ENCODE data around the gene IRAK4. TPM values are rescaled to one million over a fixed set of nuclear protein-coding genes. Genes with fewer than 3 reads are reported as not detected.

IRAK4 gene
- total RNA-seq, 1 donor from 2014 or later = 18.4 TPM

DNA sequence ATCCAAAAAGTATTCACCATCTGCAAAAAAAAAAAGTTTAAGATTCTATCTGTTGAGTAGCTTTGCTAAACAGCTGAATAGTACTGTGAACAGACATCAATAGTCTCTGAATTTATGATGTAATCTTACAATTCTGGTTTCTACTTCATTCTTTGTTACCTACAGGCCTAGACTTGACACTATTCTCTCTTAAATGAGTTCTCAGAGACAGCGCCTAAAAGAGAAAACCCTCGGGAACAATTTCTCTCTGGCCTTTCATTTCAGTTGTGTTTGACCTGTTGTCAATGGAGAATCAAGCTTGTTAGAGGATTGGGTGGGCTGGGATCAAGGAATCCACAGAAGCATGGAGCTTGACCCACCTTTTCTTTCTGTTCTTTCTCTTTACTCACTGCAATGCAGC, 53.3 kb downstream of the IRAK4 start:
- Histone ChIP-seq H3K36me3 (no peaks in the 10 kb centered on the region), H3K27ac (no peak overlapping the region), H3K27me3 (peaks cover 5% of the 10 kb centered on the region), H3K9me3 (no peaks in the 10 kb centered on the region), H3K4me3 (no peak overlapping the region), H3K4me1 (peaks cover under 1% of the 10 kb centered on the region)
- no peak for DNase-seq
- no peak for ATAC-seq
- TF ChIP-seq, protein P1, sequence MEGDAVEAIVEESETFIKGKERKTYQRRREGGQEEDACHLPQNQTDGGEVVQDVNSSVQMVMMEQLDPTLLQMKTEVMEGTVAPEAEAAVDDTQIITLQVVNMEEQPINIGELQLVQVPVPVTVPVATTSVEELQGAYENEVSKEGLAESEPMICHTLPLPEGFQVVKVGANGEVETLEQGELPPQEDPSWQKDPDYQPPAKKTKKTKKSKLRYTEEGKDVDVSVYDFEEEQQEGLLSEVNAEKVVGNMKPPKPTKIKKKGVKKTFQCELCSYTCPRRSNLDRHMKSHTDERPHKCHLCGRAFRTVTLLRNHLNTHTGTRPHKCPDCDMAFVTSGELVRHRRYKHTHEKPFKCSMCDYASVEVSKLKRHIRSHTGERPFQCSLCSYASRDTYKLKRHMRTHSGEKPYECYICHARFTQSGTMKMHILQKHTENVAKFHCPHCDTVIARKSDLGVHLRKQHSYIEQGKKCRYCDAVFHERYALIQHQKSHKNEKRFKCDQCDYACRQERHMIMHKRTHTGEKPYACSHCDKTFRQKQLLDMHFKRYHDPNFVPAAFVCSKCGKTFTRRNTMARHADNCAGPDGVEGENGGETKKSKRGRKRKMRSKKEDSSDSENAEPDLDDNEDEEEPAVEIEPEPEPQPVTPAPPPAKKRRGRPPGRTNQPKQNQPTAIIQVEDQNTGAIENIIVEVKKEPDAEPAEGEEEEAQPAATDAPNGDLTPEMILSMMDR (IDR thresholded peaks at IDR 0.05) = no peak
- intact Hi-C loops (cut with DNase I) = no loop called here

DNA sequence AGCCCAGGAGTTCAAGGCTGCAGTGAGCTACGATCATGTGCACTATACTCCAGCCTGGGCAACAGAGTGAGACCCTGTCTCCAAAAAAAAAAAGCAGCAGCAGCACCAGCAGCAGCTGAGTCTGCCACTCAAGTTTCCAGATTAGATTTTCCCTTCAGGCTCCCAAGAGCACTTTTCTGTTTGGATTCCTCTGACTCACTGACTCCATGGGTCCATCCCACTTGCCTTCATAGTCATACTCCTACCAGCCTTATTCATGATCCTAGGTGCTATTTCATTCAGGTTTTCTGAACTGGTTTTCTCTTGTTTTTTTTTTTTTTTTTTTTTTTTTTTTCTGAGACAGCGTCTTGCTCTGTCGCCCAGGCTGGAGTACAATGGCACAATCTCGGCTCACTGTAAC, 54.2 kb downstream of the IRAK4 start:
- Histone ChIP-seq H3K4me1 (no peaks in the 10 kb centered on the region), H3K4me3 (no peak overlapping the region), H3K9me3 (no peaks in the 10 kb centered on the region), H3K27ac (no peak overlapping the region), H3K27me3 (peaks cover 5% of the 10 kb centered on the region), H3K36me3 (no peaks in the 10 kb centered on the region)
- DNase-seq (no peak), ATAC-seq (no peak)
- intact Hi-C loops (cut with DNase I) = no loop called here
- TF ChIP-seq, protein P1 (IDR thresholded peaks at IDR 0.05) = no peak

DNA sequence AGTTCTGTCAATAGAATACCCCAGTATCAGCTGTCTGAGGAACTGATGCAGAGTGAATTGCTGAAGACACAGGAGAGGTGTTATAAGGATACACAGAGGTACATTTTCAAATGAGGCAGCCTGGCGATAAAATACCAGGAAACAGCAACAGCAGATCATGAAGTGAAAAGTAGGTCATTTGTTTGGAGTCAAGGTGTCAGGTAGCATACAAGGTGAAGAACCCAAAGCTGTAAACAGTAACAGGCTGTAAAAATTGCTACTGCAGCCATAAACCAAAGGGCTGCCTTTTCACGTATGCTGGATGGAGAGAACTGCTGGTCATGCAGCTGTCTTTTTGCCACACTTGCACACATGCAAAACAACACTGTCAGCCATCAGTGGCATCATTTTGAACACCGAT, 56.7 kb downstream of the IRAK4 start:
- H3K9me3 ChIP-seq = no peaks in the 10 kb centered on the region
- H3K27me3 ChIP-seq = peaks cover 14% of the 10 kb centered on the region
- no peaks in the 10 kb centered on the region for H3K4me1 ChIP-seq
- no peak for ATAC-seq
- no peak overlapping the region for H3K27ac ChIP-seq
- TF ChIP-seq, protein P1 (IDR thresholded peaks at IDR 0.05) = no peak
- intact Hi-C loops (cut with DNase I) = no loop called here
- H3K36me3 ChIP-seq = no peaks in the 10 kb centered on the region
- no peak overlapping the region for H3K4me3 ChIP-seq
- DNase-seq = no peak

DNA sequence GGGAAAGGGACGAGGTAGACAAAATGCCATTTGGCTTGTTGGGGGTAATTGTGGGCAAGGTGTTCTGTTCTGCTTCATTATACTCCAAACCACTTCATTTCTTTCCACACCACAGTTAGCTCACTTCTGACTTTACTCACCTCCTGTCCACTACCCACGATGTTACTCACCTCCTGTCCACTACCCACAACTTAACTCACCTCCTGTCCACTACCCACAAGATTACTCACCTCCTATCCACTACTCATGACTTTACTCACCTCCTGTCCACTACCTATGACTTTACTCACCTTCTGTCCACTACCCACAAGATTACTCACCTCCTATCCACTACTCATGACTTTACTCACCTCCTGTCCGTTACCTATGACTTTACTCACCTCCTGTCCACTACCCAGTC, 57.4 kb downstream of the IRAK4 start:
- H3K9me3 ChIP-seq = no peaks in the 10 kb centered on the region
- H3K4me3 ChIP-seq = no peak overlapping the region
- TF ChIP-seq, protein P1 (IDR thresholded peaks at IDR 0.05) = no peak
- intact Hi-C loops (cut with DNase I) = no loop called here
- no peaks in the 10 kb centered on the region for H3K4me1 ChIP-seq
- no peak overlapping the region for H3K27ac ChIP-seq
- ATAC-seq = no peak
- no peak for DNase-seq
- peaks cover 14% of the 10 kb centered on the region for H3K27me3 ChIP-seq
- no peaks in the 10 kb centered on the region for H3K36me3 ChIP-seq

DNA sequence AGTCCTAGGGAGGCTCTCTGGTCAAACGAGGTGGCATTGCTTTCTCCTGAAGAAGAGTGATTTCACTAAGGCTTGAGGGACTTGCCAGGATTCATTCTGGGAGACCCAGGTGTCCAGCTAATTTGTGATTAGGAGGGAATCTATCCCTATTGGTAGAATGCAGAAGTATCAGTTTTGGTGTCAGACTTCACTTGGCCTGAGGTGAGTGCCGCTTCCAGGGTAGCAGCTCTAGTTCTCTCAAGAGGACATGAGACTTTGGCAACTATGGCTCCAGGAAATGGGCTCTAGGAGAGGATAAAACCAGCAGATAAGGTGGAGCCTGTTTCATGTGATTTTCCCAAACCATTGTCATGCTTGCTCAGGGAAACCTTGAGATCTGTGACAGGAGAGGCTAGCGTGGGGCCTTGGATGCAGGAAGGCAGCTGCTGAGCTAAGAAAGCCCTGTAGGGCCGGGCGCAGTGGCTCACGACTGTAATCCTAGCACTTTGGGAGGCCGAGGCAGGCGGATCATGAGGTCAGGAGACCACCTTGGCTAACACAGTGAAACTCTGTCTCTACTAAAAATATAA, 65.5 kb downstream of the IRAK4 start:
- DNase-seq (no peak), ATAC-seq (no peak)
- TF ChIP-seq, protein P1 (IDR thresholded peaks at IDR 0.05) = no peak
- no peaks in the 10 kb centered on the region for H3K27me3 ChIP-seq
- no peak overlapping the region for H3K27ac ChIP-seq
- H3K36me3 ChIP-seq = no peaks in the 10 kb centered on the region
- no peak overlapping the region for H3K4me3 ChIP-seq
- intact Hi-C loops (cut with DNase I) = no loop called here
- no peaks in the 10 kb centered on the region for H3K4me1 ChIP-seq
- no peaks in the 10 kb centered on the region for H3K9me3 ChIP-seq

DNA sequence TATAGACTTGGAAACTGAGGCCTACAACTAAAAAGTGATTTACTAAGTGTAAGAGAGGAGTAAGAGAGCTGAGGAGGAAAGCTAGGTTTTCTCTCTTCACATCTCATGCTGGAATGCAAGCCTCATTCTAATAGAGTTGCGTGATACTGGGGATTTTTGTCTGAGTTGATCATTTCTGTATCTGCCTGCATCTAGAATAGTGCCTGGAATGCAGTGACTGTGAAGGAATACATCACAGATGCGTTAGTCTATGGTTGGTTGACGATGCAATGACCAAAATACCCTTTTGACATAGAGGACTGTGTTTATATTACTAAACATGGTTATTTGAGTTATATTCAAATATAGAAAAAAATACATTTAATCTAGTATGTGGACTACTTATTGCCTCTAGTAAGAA, 67.9 kb downstream of the IRAK4 start:
- ATAC-seq = no peak

More for the DNA sequence above, 67.9 kb downstream of the IRAK4 start:
- Histone ChIP-seq H3K27ac (no peak overlapping the region), H3K9me3 (no peaks in the 10 kb centered on the region), H3K4me3 (no peak overlapping the region), H3K36me3 (no peaks in the 10 kb centered on the region), H3K4me1 (no peaks in the 10 kb centered on the region), H3K27me3 (peaks cover 1% of the 10 kb centered on the region)
- intact Hi-C loops (cut with DNase I) = no loop called here
- DNase-seq = no peak
- TF ChIP-seq, protein P1 (IDR thresholded peaks at IDR 0.05) = no peak
